H1 (cell line): ENCODE measurements around the gene RAB40C. TPM values are rescaled to one million over a fixed set of nuclear protein-coding genes. Genes with fewer than 3 reads are reported as not detected.

Source experiments
- CTCF ChIA-PET: fragments of 300-600 bp; sonication (Branson Sonifier 250); formaldehyde crosslinking; loops from one replicate; lab custom pipeline; 2021; ENCODE audit not compliant: partially characterized antibody; lab: Charles Lee
- POLR2A ChIA-PET: fragments of 300-600 bp; sonication (Branson Sonifier 250); formaldehyde crosslinking; loops from one replicate; lab custom pipeline; 2021; ENCODE audit warnings: inconsistent platforms; ENCODE audit not compliant: partially characterized antibody; lab: Charles Lee
- DNase-seq, 2 experiments: peaks; one replicate each; pipeline versions ENCODE4 v3.0.0 to v3.0.0-alpha.2; 2010 to 2022; ENCODE audit warnings: low spot score in 2 of 2, low read depth in 1 of 2, mixed read lengths in 1 of 2
- FAIRE-seq: peaks from 2 replicates; lab custom pipeline; 2011; peaks lifted over from hg19 to GRCh38; lab: Jason Lieb, UNC
- H2AFZ ChIP-seq: 2 replicates; pipeline ENCODE4 v1.8.1; 2012; ENCODE audit warnings: low read length, inconsistent platforms
- H2AK5ac ChIP-seq: 2 replicates; pipeline ENCODE4 v1.6.1; 2013; ENCODE audit warnings: low read depth, low read length
- H2BK120ac ChIP-seq: replicated peaks from 2 replicates; pipeline ENCODE3; 2013; ENCODE audit warnings: low read depth, low read length, inconsistent platforms
- H2BK12ac ChIP-seq: 2 replicates; pipeline ENCODE4 v1.6.1; 2013; ENCODE audit warnings: low read depth, low read length
- H2BK15ac ChIP-seq: 2 replicates; pipeline ENCODE4 v1.6.1; 2013; ENCODE audit warnings: low read length
- H2BK20ac ChIP-seq: 2 replicates; pipeline ENCODE4 v1.6.1; 2013; ENCODE audit warnings: low read length
- H2BK5ac ChIP-seq: 2 replicates; pipeline ENCODE4 v1.6.1; 2013; ENCODE audit warnings: low read depth, low read length
- H3K14ac ChIP-seq: 2 replicates; pipeline ENCODE4 v1.6.1; 2013; ENCODE audit warnings: inconsistent platforms; ENCODE audit not compliant: insufficient read length
- H3K18ac ChIP-seq: 2 replicates; pipeline ENCODE4 v1.6.1; 2013; ENCODE audit warnings: low read length; ENCODE audit errors: extremely low read depth
- H3K23ac ChIP-seq: 2 replicates; pipeline ENCODE4 v1.6.1; 2013; ENCODE audit warnings: inconsistent platforms; ENCODE audit not compliant: insufficient read length
- H3K23me2 ChIP-seq: 2 replicates; pipeline ENCODE4 v1.6.1; 2013; ENCODE audit warnings: low read depth, low read length
- H3K27ac ChIP-seq: 2 replicates; pipeline ENCODE4 v1.6.1; 2011; ENCODE audit warnings: low read depth, low read length, inconsistent platforms
- H3K27me3 ChIP-seq, 4 experiments: replicated peaks in 1 of 4; 1 replicate in 1 of 4; 2 replicates in 3 of 4; pipeline versions ENCODE4 v1.6.1 to v1.8.1; 2011 to 2013; ENCODE audit warnings: low read length in 3 of 4, mild to moderate bottlenecking in 3 of 4, inconsistent platforms in 2 of 4, mixed read lengths in 2 of 4, moderate library complexity in 1 of 4; ENCODE audit not compliant: control insufficient read depth in 3 of 4, insufficient read depth in 3 of 4; ENCODE audit errors: extremely low read depth in 1 of 4
- H3K36me3 ChIP-seq, 4 experiments: 2 replicates each; pipeline versions ENCODE4 v1.6.1 to v1.8.1; 2011 to 2013; ENCODE audit warnings: mild to moderate bottlenecking in 4 of 4, low read length in 3 of 4, moderate library complexity in 2 of 4, control low read depth in 1 of 4, inconsistent platforms in 1 of 4; ENCODE audit not compliant: insufficient read depth in 4 of 4, control insufficient read depth in 2 of 4
- H3K4ac ChIP-seq: replicated peaks from 2 replicates; pipeline ENCODE3; 2013; ENCODE audit warnings: low read length, low read depth, mixed read lengths, inconsistent platforms; ENCODE audit not compliant: insufficient read length
- H3K4me1 ChIP-seq, 4 experiments: replicated peaks in 1 of 4; 1 replicate in 1 of 4; 2 replicates in 3 of 4; pipeline versions ENCODE4 v1.6.1 to v1.8.1; 2011 to 2013; ENCODE audit warnings: low read length in 3 of 4, inconsistent platforms in 2 of 4, mixed read lengths in 1 of 4; ENCODE audit not compliant: insufficient read depth in 4 of 4, control insufficient read depth in 3 of 4
- H3K4me2 ChIP-seq, 2 experiments: 2 replicates each; pipeline versions ENCODE4 v1.6.1 to v1.8.1; 2011 to 2013; ENCODE audit warnings: low read depth in 2 of 2, low read length in 2 of 2, control low read depth in 1 of 2, inconsistent platforms in 1 of 2, mild to moderate bottlenecking in 1 of 2; ENCODE audit not compliant: insufficient read depth in 1 of 2
- H3K4me3 ChIP-seq, 4 experiments: fragments of 200-600, 300-600 bp in 1 of 4; sonication (generic), shearing (Covaris generic), sonication (Bioruptor Twin) in 1 of 4; 2 replicates each; pipeline versions ENCODE4 v1.5.1 to v1.8.1; 2011 to 2016; ENCODE audit warnings: low read length in 4 of 4, low read depth in 3 of 4, control low read depth in 2 of 4, inconsistent platforms in 2 of 4, mild to moderate bottlenecking in 2 of 4, mixed read lengths in 1 of 4, moderate library complexity in 1 of 4; ENCODE audit not compliant: insufficient read depth in 2 of 4; ENCODE audit errors: extremely low read depth in 1 of 4
- H3K56ac ChIP-seq: replicated peaks from 2 replicates; pipeline ENCODE3; 2013; ENCODE audit warnings: low read depth, mild to moderate bottlenecking, mixed read lengths, low read length, inconsistent platforms; ENCODE audit not compliant: insufficient read length
- H3K79me1 ChIP-seq: 2 replicates; pipeline ENCODE4 v1.6.1; 2013; ENCODE audit warnings: low read depth, low read length, control low read depth
- H3K79me2 ChIP-seq, 2 experiments: 2 replicates each; pipeline versions ENCODE4 v1.6.1 to v1.8.1; 2012 to 2013; ENCODE audit warnings: low read length in 2 of 2, mild to moderate bottlenecking in 2 of 2, inconsistent platforms in 1 of 2; ENCODE audit not compliant: insufficient read depth in 2 of 2, control insufficient read depth in 1 of 2
- H3K9ac ChIP-seq, 4 experiments: replicated peaks in 1 of 4; 1 replicate in 1 of 4; 2 replicates in 3 of 4; pipeline versions ENCODE4 v1.6.1 to v1.8.1; 2011 to 2013; ENCODE audit warnings: low read depth in 3 of 4, low read length in 3 of 4, control low read depth in 2 of 4, mild to moderate bottlenecking in 2 of 4, moderate library complexity in 2 of 4, inconsistent platforms in 1 of 4; ENCODE audit errors: extremely low read depth in 1 of 4
- H3K9me3 ChIP-seq, 2 experiments: 2 replicates each; pipeline versions ENCODE4 v1.6.1 to v1.8.1; 2012 to 2013; ENCODE audit warnings: mild to moderate bottlenecking in 2 of 2, moderate library complexity in 2 of 2, control low read depth in 1 of 2, inconsistent platforms in 1 of 2, low read depth in 1 of 2, low read length in 1 of 2, mixed read lengths in 1 of 2; ENCODE audit not compliant: insufficient read depth in 2 of 2
- H4K20me1 ChIP-seq, 2 experiments: replicated peaks in 1 of 2; 2 replicates each; pipeline versions ENCODE3 to v1.8.1; 2011 to 2013; ENCODE audit warnings: inconsistent platforms in 2 of 2, low read length in 2 of 2, mild to moderate bottlenecking in 1 of 2; ENCODE audit not compliant: insufficient read depth in 2 of 2, control insufficient read depth in 1 of 2
- H4K5ac ChIP-seq: 2 replicates; pipeline ENCODE4 v1.6.1; 2013; ENCODE audit warnings: low read length, low read depth, mixed read lengths, inconsistent platforms; ENCODE audit not compliant: insufficient read length
- H4K8ac ChIP-seq: 2 replicates; pipeline ENCODE4 v1.8.0; 2013; ENCODE audit warnings: mild to moderate bottlenecking, moderate library complexity, low read length, inconsistent platforms; ENCODE audit not compliant: insufficient read depth; ENCODE audit errors: extremely low read depth
- H4K91ac ChIP-seq: replicated peaks from 2 replicates; pipeline ENCODE3; 2013; ENCODE audit warnings: low read length, mixed read lengths, inconsistent platforms; ENCODE audit not compliant: insufficient read length
- FOSL1 ChIP-seq: IDR thresholded peaks from 2 replicates; pipeline ENCODE4 v1.6.1; 2011; ENCODE audit warnings: mild to moderate bottlenecking, low read depth, low read length, moderate library complexity; ENCODE audit not compliant: insufficient read depth
- NRF1 ChIP-seq: IDR thresholded peaks from 2 replicates; pipeline ENCODE4 v1.6.1; 2011; ENCODE audit warnings: mild to moderate bottlenecking, low read depth, low read length, improper control_type of control experiment
- SAP30 ChIP-seq: fragments of 300-600 bp; sonication (generic); IDR thresholded peaks from 2 replicates; pipeline ENCODE4 v1.7.1; 2012; ENCODE audit warnings: low read length, moderate library complexity, mild to moderate bottlenecking, inconsistent platforms; ENCODE audit not compliant: insufficient read depth, insufficient replicate concordance
- WGBS, 2 experiments: shearing (Covaris generic) in 1 of 2; methylation state at CpG; one replicate each; pipeline versions ENCODE4 v1.1.6 to v1.1.7; 2013 to 2015; ENCODE audit warnings: low lambda C conversion rate in 2 of 2, mixed read lengths in 2 of 2, inconsistent platforms in 1 of 2, low coverage in 1 of 2, missing lambda C conversion rate in 1 of 2; ENCODE audit not compliant: insufficient replicate concordance in 2 of 2, insufficient coverage in 1 of 2, insufficient read length in 1 of 2; ENCODE audit errors: extremely low coverage in 1 of 2, missing lambda C conversion rate in 1 of 2; 5-methylcytosine and 5-hydroxymethylcytosine counted together
- polyA plus RNA-seq, 7 experiments: library from polyadenylated mRNA; depleted of rRNA in 3 of 7; stranded (reverse) in 5 of 7; unstranded in 2 of 7; fragments of >200 nt in 5 of 7; fragments of 200-250 nt in 2 of 7; gene quantifications; 1 replicate in 5 of 7; 2 replicates in 1 of 7; 4 replicates in 1 of 7; pipeline versions ENCODE4 v1.2.1 to v1.2.3, GENCODE V29; 2011 to 2013; ENCODE audit warnings: missing spikeins in 2 of 7, mixed read lengths in 2 of 7
- total RNA-seq: library from RNA; stranded (reverse); fragmentation: NEBNext Ultra II Directional; extraction: Animal tissue kit (Norgen Biotek cat#: 25700); gene quantifications from 2 replicates; pipeline ENCODE4 v1.2.1, GENCODE V29; 2021

The RAB40C gene
- total and polyA plus RNA-seq, 2 of the 8 experiments (the other 6 are each of a cell fraction or from before 2014, with no cell fraction given), result 13.9 to 15.6 TPM

DNA sequence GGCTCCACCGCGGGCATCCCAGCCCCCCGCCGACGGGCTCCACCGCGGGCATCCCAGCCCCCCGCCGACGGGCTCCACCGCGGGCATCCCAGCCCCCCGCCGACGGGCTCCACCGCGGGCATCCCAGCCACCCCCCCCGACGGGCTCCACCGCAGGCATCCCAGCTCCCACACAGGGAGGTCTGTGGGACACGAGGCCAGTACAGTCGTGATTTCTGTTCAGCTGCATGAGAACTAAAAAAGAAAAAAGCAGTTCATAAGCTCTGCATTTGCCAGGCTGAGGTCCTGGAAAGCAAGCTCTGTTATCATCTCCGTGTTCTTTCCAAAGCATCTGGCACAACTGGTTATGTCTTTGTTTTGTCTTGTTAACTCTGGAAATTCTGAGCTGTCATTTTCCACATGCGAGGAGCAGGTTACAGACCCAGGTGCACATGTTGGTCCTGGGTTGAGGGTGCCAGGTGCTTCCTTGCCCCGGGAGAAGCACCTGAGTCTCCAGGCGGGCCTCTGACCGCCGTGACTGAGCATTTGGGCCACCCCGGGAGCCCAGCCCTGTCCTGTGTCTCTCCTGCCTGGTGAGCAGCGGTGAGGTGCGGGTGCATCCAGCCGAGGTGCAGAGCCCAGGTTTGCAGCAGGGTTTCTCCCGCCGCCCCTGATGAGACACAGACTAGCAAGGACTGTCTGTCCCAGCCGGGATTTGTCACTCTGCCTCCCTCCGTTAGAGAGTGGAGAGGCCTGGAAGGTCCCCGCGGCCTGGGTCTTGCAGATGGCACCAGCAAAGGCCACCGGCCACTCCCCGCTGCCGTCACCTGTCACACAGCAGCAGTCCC lies 31.0 kb downstream of the RAB40C start:
- Histone ChIP-seq H3K14ac (no peak overlapping the region), H3K18ac (no peak overlapping the region), H3K56ac (no peak overlapping the region), H3K79me2 (no peaks in the 10 kb centered on the region), H2BK15ac (no peak overlapping the region), H4K91ac (no peak overlapping the region), H3K9ac (no peak overlapping the region), H3K36me3 (peaks cover 0 to 1% (median 0%) of the 10 kb centered on the region in 4 experiments; a peak in 1 of 8 replicates), H2BK12ac (no peak overlapping the region), H3K4me1 (peaks cover 0 to 14% (median 5%) of the 10 kb centered on the region in 4 experiments; a peak in 5 of 7 replicates), H3K79me1 (peaks cover 10% of the 10 kb centered on the region), H2BK120ac (no peak overlapping the region), H3K23ac (no peak overlapping the region), H2AFZ (no peak overlapping the region), H4K8ac (no peak overlapping the region), H3K23me2 (no peaks in the 10 kb centered on the region), H2BK20ac (no peak overlapping the region), H2BK5ac (no peak overlapping the region), H3K4me3 (no peak overlapping the region), H2AK5ac (no peak overlapping the region), H3K4ac (no peak overlapping the region), H3K27me3 (no peaks in the 10 kb centered on the region), H3K4me2 (no peak overlapping the region), H4K5ac (no peak overlapping the region), H3K9me3 (no peaks in the 10 kb centered on the region), H3K27ac (no peak overlapping the region), H4K20me1 (peaks cover 4 to 5% of the 10 kb centered on the region in 2 experiments)
- TF ChIP-seq FOSL1 (no peak), NRF1 (no peak), SAP30 (no peak)
- whole genome bisulfite sequencing, 2 experiments, result 95% methylated on average over 24 of the region's 41 CpGs; no CpG with 5 or more reads in 1 of the 2 experiments
- ChIA-PET CTCF (interaction anchor here (0.8 to 4.1 kb wide), 11 partner anchors 10 to 42 kb away, joined by 3 to 29 read pairs (median 5); partner anchors contain the start of gene WFIKKN1), POLR2A (interaction anchor here (0.6 to 1.8 kb wide), 6 partner anchors 10 to 54 kb away, joined by 3 to 11 read pairs (median 5); partner anchors contain the start of genes METTL26, RHBDL1 and WFIKKN1)
- DNase-seq (no peak), FAIRE-seq (no peak)
